ENCODE data around the gene PTGIS. TPM values are rescaled to one million over a fixed set of nuclear protein-coding genes. Genes with fewer than 3 reads are reported as not detected.

Gene PTGIS
- total RNA-seq, 2 experiments from 2014 or later = 1.5 to 1.6 TPM

- Mint-ChIP-seq H3K9me3 (peaks cover 11% of the 10 kb centered on the region), H3K4me3 (no peak overlapping the region), H3K27me3 (peaks cover 21% of the 10 kb centered on the region), H3K4me1 (ENCODE audit: low read depth) (peaks cover 14% of the 10 kb centered on the region), H3K36me3 (ENCODE audit: low read depth) (no peaks in the 10 kb centered on the region), H3K27ac (no peak overlapping the region)
- ATAC-seq (no peak), DNase-seq (no peak)
- POLR2A ChIA-PET = interaction anchor here (0.8 to 1.9 kb wide), 4 partner anchors 10 to 26 kb away, joined by 3 to 8 read pairs (median 5); no protein-coding TSS in a partner anchor
- no peak for TF ChIP-seq CTCF (IDR thresholded peaks at IDR 0.05)
- intact Hi-C loops (cut with micrococcal nuclease) = no loop called here
- CTCF ChIA-PET = interaction anchor here (0.9 to 1.6 kb wide), 3 partner anchors 22 to 39 kb away, joined by 3 to 8 read pairs (median 6); no protein-coding TSS in a partner anchor
These were observed 12.2 kb upstream of the PTGIS start for GRCh38 chr20:49579874-49580812.

- Mint-ChIP-seq H3K27ac (no peak overlapping the region), H3K27me3 (peaks cover 18% of the 10 kb centered on the region), H3K4me1 (ENCODE audit: low read depth) (peaks cover 14% of the 10 kb centered on the region), H3K4me3 (no peak overlapping the region), H3K9me3 (peaks cover 11% of the 10 kb centered on the region), H3K36me3 (ENCODE audit: low read depth) (no peaks in the 10 kb centered on the region)
- ChIA-PET CTCF (interaction anchor here (0.7 to 2.1 kb wide), 4 partner anchors 10 to 37 kb away, joined by 3 to 8 read pairs (median 6); no protein-coding TSS in a partner anchor), POLR2A (interaction anchor here (0.8 to 1.9 kb wide), 4 partner anchors 11 to 25 kb away, joined by 3 to 8 read pairs (median 5); no protein-coding TSS in a partner anchor)
- ATAC-seq (no peak), DNase-seq (no peak)
- intact Hi-C loops (cut with micrococcal nuclease) = no loop called here
- no peak for TF ChIP-seq CTCF (IDR thresholded peaks at IDR 0.05)
These were observed 11.3 kb upstream of the PTGIS start for GRCh38 chr20:49579195-49579594.

- H3K4me3 Mint-ChIP-seq = no peak overlapping the region
- TF ChIP-seq CTCF (IDR thresholded peaks at IDR 0.05) = no peak
- POLR2A ChIA-PET = interaction anchor here (1.1 to 1.4 kb wide), 2 partner anchors 17 to 23 kb away, joined by 3 to 8 read pairs; no protein-coding TSS in a partner anchor
- peaks cover 11% of the 10 kb centered on the region for H3K9me3 Mint-ChIP-seq
- no peak overlapping the region for H3K27ac Mint-ChIP-seq
- peaks cover 12% of the 10 kb centered on the region for H3K4me1 Mint-ChIP-seq (ENCODE audit: low read depth)
- DNase-seq = no peak
- intact Hi-C loops (cut with micrococcal nuclease) = no loop called here
- no peak for ATAC-seq
- no peaks in the 10 kb centered on the region for H3K36me3 Mint-ChIP-seq (ENCODE audit: low read depth)
- CTCF ChIA-PET = interaction anchor here (1.3 to 2.1 kb wide), 2 partner anchors 9 to 36 kb away, joined by 4 to 8 read pairs; no protein-coding TSS in a partner anchor
- H3K27me3 Mint-ChIP-seq = peaks cover 14% of the 10 kb centered on the region
These were observed 10.5 kb upstream of the PTGIS start for GRCh38 chr20:49578436-49578835.

- ChIA-PET POLR2A (no interaction called here), CTCF (no interaction called here)
- ATAC-seq = no peak
- Mint-ChIP-seq H3K27me3 (peaks cover 13% of the 10 kb centered on the region), H3K36me3 (ENCODE audit: low read depth) (no peaks in the 10 kb centered on the region), H3K27ac (no peak overlapping the region), H3K4me1 (ENCODE audit: low read depth) (peaks cover 19% of the 10 kb centered on the region), H3K4me3 (no peak overlapping the region), H3K9me3 (peaks cover 6% of the 10 kb centered on the region)
- intact Hi-C loops (cut with micrococcal nuclease) = no loop called here
- no peak for DNase-seq
- TF ChIP-seq CTCF (IDR thresholded peaks at IDR 0.05) = no peak
These were observed 7.7 kb upstream of the PTGIS start for GRCh38 chr20:49575551-49576060.

All from activated CD8-positive, alpha-beta T cell treated with anti-CD3 and anti-CD28 coated beads for 36 hours (primary cell).